ENCODE measurements around the gene KANK3. TPM values are rescaled to one million over a fixed set of nuclear protein-coding genes. Genes with fewer than 3 reads are reported as not detected.
"Not testable (repeated sequence)": the region's sequence is repeated elsewhere in the genome, so short reads cannot be mapped to it uniquely, and the experiment has no call there.

Gene KANK3
- polyA plus RNA-seq, 3 donors: 6.4 to 7.6 (median 7.0) TPM

GRCh38 chr19:8371011-8371804 lies 28.1 kb upstream of the KANK3 start:
- no peak for DNase-seq (ENCODE audit: low read depth in 3 of 3, low spot score in 2 of 3)

GRCh38 chr19:8370176-8371010 lies 27.3 kb upstream of the KANK3 start:
- no peak for DNase-seq (ENCODE audit: low read depth in 3 of 3, low spot score in 2 of 3)

- peak in 2 of 3 donors; percentile 82 to 90 for DNase-seq (ENCODE audit: low read depth in 3 of 3, low spot score in 2 of 3)
Observed at GRCh38 chr19:8367327-8368001, 24.4 kb upstream of the KANK3 start.

GRCh38 chr19:8366961-8367326 lies 23.9 kb upstream of the KANK3 start:
- DNase-seq (ENCODE audit: low read depth in 3 of 3, low spot score in 2 of 3): no peak

GRCh38 chr19:8366121-8366581 lies 23.1 kb upstream of the KANK3 start:
- no peak for DNase-seq (ENCODE audit: low read depth in 3 of 3, low spot score in 2 of 3)

GRCh38 chr19:8363803-8364771 lies 21.0 kb upstream of the KANK3 start, which contains the start of gene ANGPTL4:
Gene ANGPTL4 (plus strand): TSS chr19:8364155. CDS start chr19:8364322, 167 bp downstream.
- no peak for DNase-seq (ENCODE audit: low read depth in 3 of 3, low spot score in 2 of 3)

- DNase-seq (ENCODE audit: low read depth in 3 of 3, low spot score in 2 of 3): no peak
Observed at GRCh38 chr19:8361921-8362793, 19.1 kb upstream of the KANK3 start.

- no peak for DNase-seq (ENCODE audit: low read depth in 3 of 3, low spot score in 2 of 3)
Observed at GRCh38 chr19:8360196-8360595, 17.1 kb upstream of the KANK3 start.

GRCh38 chr19:8358948-8359347 lies 15.9 kb upstream of the KANK3 start:
- DNase-seq (ENCODE audit: low read depth in 3 of 3, low spot score in 2 of 3): no peak

GRCh38 chr19:8357007-8357521 lies 14.0 kb upstream of the KANK3 start:
- no peak for DNase-seq (ENCODE audit: low read depth in 3 of 3, low spot score in 2 of 3)

GRCh38 chr19:8355631-8356402 lies 12.8 kb upstream of the KANK3 start:
- no peak for DNase-seq (ENCODE audit: low read depth in 3 of 3, low spot score in 2 of 3)

- not testable (repeated sequence) for DNase-seq (ENCODE audit: low read depth in 3 of 3, low spot score in 2 of 3)
Observed at GRCh38 chr19:8352845-8353244, 9.8 kb upstream of the KANK3 start.

GRCh38 chr19:8352134-8352827 lies 9.2 kb upstream of the KANK3 start:
- no peak for DNase-seq (ENCODE audit: low read depth in 3 of 3, low spot score in 2 of 3)

GRCh38 chr19:8349629-8350372 lies 6.7 kb upstream of the KANK3 start:
- DNase-seq (ENCODE audit: low read depth in 3 of 3, low spot score in 2 of 3): not testable (repeated sequence)

GRCh38 chr19:8343483-8343844 lies 402 bp upstream of the KANK3 start:
- DNase-seq (ENCODE audit: low read depth in 3 of 3, low spot score in 2 of 3): no peak

- no peak for DNase-seq (ENCODE audit: low read depth in 3 of 3, low spot score in 2 of 3)
Observed at GRCh38 chr19:8342316-8342683, 762 bp downstream of the KANK3 start.

GRCh38 chr19:8341504-8341903 lies 1.6 kb downstream of the KANK3 start:
- DNase-seq (ENCODE audit: low read depth in 3 of 3, low spot score in 2 of 3): not testable (repeated sequence)

Data from right renal cortex interstitium (tissue), 3 donors.